Hematopoietic multipotent progenitor cell treated with erythropoietin and hydrocortisone succinate and interleukin-3 and kit ligand, for 4 days (in vitro differentiated cells): ENCODE measurements around the gene NAT14.
"Not testable (repeated sequence)": the region's sequence is repeated elsewhere in the genome, so short reads cannot be mapped to it uniquely, and the experiment has no call there.

Experiments
- DNase-seq: peaks from one replicate; pipeline ENCODE4 v3.0.0-alpha.2; 2015

Gene NAT14, protein sequence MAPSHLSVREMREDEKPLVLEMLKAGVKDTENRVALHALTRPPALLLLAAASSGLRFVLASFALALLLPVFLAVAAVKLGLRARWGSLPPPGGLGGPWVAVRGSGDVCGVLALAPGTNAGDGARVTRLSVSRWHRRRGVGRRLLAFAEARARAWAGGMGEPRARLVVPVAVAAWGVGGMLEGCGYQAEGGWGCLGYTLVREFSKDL

DNA sequence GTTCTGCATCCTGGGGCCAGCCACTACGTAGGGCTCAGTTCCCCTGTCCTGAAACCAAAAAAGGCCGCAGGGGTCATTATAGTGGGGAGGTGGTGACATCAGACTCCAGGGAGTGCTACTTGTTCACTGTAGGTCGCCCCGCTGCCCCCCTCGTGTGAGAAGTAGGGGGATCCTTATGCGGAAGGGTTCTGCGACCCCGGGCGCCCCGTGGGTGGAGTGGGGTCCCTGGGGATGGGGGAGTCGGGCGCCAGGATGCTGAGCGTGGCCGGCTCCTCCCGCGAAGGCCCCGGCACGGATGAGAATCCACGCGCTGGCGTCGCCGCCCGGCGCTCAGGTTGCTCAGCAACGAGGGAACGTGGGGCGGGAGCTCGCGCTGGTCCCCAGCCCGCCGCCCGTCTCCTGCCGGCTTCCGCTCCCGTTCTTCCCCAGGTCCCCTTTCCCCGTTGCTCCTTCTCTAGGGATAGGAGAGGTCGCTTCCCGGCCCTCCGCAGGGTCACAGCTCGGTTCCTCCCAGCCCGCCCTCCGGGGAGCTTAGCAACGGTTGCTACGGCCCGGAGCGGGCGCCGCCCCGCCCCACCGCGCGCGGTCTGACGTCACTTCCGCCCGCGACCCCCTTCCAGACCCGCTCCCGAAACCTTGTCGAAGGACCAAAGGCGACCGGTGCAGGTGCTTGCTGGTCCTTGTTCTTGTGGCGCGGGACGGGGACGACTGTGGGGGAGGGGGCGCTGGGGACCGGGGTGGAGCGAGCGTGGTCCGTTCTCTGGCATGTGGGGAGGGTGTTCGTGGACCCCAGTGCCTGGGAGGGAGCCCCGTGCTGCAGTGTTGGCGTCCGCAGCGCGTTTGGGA is at the start of gene NAT14:
Gene NAT14, plus strand, starts transcription at position 596 of the 846 bp plus-strand sequence. CDS start 521 bp downstream, outside the sequence.
- peak; percentile 78 for DNase-seq

DNA sequence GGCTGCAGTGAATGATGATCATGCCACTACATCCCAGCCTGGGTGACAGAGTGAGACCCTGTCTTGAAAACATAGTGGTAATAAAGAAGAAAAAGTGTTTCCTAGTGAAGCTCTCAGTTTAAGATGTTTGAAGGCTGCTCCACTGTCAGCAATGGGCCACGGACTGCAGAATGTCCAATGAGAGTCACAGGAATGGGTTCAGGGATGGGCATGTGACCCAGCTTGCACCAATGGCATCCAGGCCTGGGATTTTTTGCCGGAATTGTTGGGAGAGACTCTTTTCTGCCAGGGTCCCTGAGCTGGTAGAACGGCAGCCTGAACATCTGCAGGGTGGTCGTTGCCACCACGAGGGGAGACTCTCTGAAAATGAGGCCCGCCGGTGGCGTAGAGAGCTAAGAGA is 48.1 kb upstream of the NAT14 start:
- no peak for DNase-seq

- peak; percentile 88 for DNase-seq
Measured at GRCh38 chr19:55437410-55437809, 47.6 kb upstream of the NAT14 start.

- DNase-seq: no peak
Measured at GRCh38 chr19:55439052-55439451, 45.9 kb upstream of the NAT14 start.

GRCh38 chr19:55440411-55441105 is 44.4 kb upstream of the NAT14 start:
- peak; percentile 64 for DNase-seq

GRCh38 chr19:55441319-55441691 is 43.7 kb upstream of the NAT14 start:
- peak; percentile 67 for DNase-seq

DNA sequence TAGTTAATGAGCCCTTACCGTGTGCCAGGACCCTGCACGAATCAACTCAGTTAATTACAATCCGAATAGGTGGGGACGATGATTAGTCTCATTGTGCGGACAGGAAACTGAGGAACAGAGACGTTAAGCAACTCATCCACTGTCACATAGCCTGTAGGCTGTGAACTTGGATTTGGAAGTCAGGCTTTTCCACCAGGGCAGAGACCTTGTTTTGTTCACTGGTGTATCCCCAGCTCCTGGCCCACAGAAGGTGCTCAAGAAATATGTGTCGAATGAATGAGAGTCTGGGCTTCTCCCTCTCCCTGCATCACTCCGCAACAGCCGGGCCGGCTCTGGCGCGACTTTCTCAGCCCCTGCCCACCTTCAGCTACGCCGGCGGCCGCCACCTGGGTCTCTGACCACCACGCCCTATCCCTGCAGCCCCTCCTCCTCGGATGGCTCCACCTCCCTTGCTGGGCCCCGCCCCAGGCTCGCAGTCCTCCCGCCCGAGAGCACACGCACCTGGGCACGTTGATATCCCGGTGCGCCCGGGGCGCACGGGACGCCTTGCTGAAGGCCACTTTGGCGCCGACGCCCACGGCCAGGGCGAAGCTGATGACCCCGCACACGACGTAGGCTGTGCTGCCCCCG is 43.2 kb upstream of the NAT14 start:
- DNase-seq: peak; percentile 56

- DNase-seq: peak; percentile 46
Measured at GRCh38 chr19:55442372-55442961, 42.5 kb upstream of the NAT14 start.

GRCh38 chr19:55443045-55443823 is 41.8 kb upstream of the NAT14 start, which contains the start of gene SHISA7:
SHISA7 (minus strand) TSS chr19:55443300; CDS start chr19:55442863, 437 bp downstream.
- peak; percentile 82 for DNase-seq

DNA sequence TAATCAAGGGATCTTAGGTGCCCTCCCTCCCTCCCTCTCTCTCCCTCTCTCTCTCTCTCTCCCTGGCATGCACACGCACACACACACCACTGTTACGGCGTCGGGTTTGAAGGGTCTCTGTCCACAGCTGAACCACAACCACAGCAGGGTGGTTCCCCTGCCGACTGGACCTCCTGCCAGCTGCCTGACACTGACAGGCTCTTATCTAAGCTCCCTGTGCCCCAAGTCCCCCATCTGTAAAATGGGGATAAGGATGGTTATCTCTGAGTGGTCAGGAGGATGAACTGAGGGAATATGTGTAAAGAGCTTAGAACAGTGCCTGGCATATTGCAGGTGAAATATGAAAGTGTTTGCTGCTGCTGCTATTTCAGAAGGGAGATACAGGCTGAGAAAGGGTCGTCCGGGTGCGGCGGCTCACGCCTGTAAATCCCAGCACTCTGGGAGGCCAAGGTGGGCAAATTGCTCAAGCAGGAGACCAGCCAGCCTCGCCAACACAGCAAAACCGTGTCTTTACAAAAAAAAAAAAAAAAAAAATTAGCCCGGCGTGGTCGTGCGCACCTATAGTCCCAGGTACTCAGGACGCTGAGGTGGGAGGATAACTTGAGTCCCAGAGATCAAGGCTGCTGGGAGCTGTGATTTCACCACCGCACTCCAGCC is 41.0 kb upstream of the NAT14 start:
- peak; percentile 96 for DNase-seq

- DNase-seq: no peak
Measured at GRCh38 chr19:55444646-55445045, 40.3 kb upstream of the NAT14 start.

DNA sequence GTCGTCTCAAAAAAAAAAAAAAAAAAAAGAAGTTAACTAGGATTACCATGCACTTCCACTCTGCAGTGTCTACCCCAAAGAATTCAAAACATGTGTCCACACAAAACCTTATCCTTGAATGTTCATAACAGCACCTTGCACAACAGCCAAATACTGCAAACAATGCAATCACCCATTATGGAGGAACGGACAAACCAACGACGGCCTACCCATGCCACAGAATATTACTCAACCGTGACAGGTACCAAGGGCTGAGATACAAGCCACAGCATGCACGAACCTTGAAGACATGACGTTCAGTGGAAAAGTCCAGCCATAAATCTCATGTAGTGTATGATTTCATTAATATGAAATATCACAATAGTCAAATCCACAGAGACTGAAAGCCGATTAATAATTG is 38.9 kb upstream of the NAT14 start:
- no peak for DNase-seq

DNA sequence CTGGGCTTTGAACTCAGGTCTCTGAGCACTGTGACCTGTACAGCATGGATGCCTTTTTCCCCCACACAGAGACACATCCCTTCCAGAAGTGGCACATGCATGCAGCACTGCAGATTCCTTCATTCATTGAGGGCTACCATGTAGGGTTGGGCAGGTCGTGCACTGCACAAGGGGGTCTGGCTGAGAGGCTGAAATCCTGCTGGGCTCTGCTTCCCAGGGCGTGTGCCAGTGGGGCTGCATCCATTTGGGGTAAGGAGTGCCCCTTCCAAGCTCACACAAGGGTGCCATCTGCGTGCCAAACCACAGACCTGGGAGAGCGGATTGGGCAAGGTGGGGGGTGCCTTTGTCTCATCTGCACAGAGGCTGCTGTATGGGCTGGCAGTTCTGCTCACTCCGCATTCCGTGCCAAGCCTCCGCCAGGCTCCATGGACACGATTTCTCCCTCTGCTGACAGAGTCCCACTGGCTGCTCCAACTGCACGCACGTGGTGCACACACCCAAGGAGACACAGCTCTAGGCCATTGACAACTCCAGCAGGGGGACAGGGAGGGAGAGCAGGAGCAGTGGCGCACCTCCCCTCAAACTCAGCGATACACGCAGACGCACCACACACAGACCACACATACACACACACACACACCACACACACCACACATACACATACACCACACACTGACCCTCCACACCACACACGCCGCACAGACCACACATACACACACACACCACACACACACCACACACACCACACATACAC is 37.4 kb upstream of the NAT14 start:
- peak; percentile 83 for DNase-seq

DNA sequence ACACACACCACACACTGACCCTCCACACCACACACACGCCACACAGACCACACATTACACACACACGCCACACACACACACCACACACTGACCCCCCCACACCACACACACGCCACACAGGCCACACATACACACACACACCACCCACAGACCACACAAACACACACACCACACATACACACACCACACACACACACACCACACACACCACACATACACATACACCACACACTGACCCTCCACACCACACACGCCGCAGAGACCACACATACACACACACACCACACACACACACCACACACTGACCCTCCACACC is 36.9 kb upstream of the NAT14 start:
- DNase-seq: not testable (repeated sequence)

- no peak for DNase-seq
Measured at GRCh38 chr19:55449469-55449868, 35.5 kb upstream of the NAT14 start.

GRCh38 chr19:55451163-55451964 is 33.6 kb upstream of the NAT14 start:
- DNase-seq: peak; percentile 32

- DNase-seq: peak; percentile 34
Measured at GRCh38 chr19:55451965-55452748, 32.8 kb upstream of the NAT14 start.

GRCh38 chr19:55452749-55453346 is 32.1 kb upstream of the NAT14 start:
- DNase-seq: peak; percentile 96
